HepG2 (cell line): ENCODE measurements around the gene RNASE11. TPM values are rescaled to one million over a fixed set of nuclear protein-coding genes. Genes with fewer than 3 reads are reported as not detected.

Experiments used
- ARID4A ChIP-seq: sonication (generic); formaldehyde crosslinking; IDR thresholded peaks from 2 replicates; pipeline ENCODE4 v1.5.0; 2020; ENCODE audit warnings: mild to moderate bottlenecking, missing genetic modification reagents, borderline replicate concordance
- IKZF4 ChIP-seq: sonication (generic); formaldehyde crosslinking; IDR thresholded peaks from 2 replicates; pipeline ENCODE4 v1.5.1; 2020; ENCODE audit warnings: borderline replicate concordance, mild to moderate bottlenecking, low read depth, missing genetic modification reagents; ENCODE audit errors: not compliant biosample characterization
- KAT2B ChIP-seq: fragments of 150-350 bp; IDR thresholded peaks from 2 replicates; pipeline ENCODE4 v1.6.1; 2014; ENCODE audit warnings: low read depth, low read length, borderline replicate concordance
- LRRFIP1 ChIP-seq: sonication (generic); formaldehyde crosslinking; conservative IDR thresholded peaks from 2 replicates; pipeline ENCODE4 v1.4.0; 2020; ENCODE audit warnings: missing genetic modification reagents
- REST ChIP-seq, 2 experiments: IDR thresholded peaks; 2 replicates each; pipeline ENCODE4 v1.6.1; 2011 to 2012; ENCODE audit warnings: low read length in 2 of 2, borderline replicate concordance in 1 of 2, low read depth in 1 of 2, mild to moderate bottlenecking in 1 of 2, moderate library complexity in 1 of 2
- TBL1XR1 ChIP-seq: fragments of 150-350 bp; IDR thresholded peaks from 2 replicates; pipeline ENCODE4 v1.6.1; 2014; ENCODE audit warnings: borderline replicate concordance, low read length; ENCODE audit not compliant: partially characterized antibody
- THAP8 ChIP-seq: sonication (generic); formaldehyde crosslinking; IDR thresholded peaks from 2 replicates; pipeline ENCODE4 v1.5.1; 2020; ENCODE audit warnings: missing genetic modification reagents, mild to moderate bottlenecking, borderline replicate concordance
- ZNF225 ChIP-seq: sonication (generic); formaldehyde crosslinking; IDR thresholded peaks from 2 replicates; pipeline ENCODE4 v1.4.0; 2020; ENCODE audit warnings: mild to moderate bottlenecking, missing genetic modification reagents
- ZNF280B ChIP-seq: sonication (generic); formaldehyde crosslinking; IDR thresholded peaks from 2 replicates; pipeline ENCODE4 v1.5.0; 2020; ENCODE audit warnings: missing genetic modification reagents, mild to moderate bottlenecking, borderline replicate concordance
- polyA plus RNA-seq, 8 experiments: library from polyadenylated mRNA; depleted of rRNA in 3 of 8; stranded (reverse) in 7 of 8; unstranded in 1 of 8; fragments of >200 nt; fragmentation: Illumina TruSeq in 4 of 8; extraction: Trizol in 4 of 8; gene quantifications; 2 replicates each; pipeline versions ENCODE4 v1.2.1 to v1.2.3, GENCODE V29; 2011 to 2016; ENCODE audit warnings: low read depth in 4 of 8, missing spikeins in 1 of 8, mixed read lengths in 1 of 8; ENCODE audit not compliant: insufficient read depth in 1 of 8
- total RNA-seq, 5 experiments: library from RNA; depleted of rRNA; stranded (reverse); fragments of >200 nt; fragmentation: Illumina TruSeq; extraction: Trizol; gene quantifications; 2 replicates each; pipeline ENCODE4 v1.2.3, GENCODE V29; 2016; ENCODE audit warnings: low read depth in 1 of 5

Gene RNASE11
- total and polyA plus RNA-seq, 2 of the 13 experiments (the other 11 are each of a cell fraction or from before 2014, with no cell fraction given), result not detected

- peak; percentile 80; the same call in 1 of the 2 replicates for TF ChIP-seq ZNF280B (CRISPR knock-in tag)
- TF ChIP-seq TBL1XR1, result peak; percentile 64
- peak; percentile 88 for TF ChIP-seq ARID4A (CRISPR knock-in tag)
- peak; percentile 29; the same call in 1 of the 2 replicates for TF ChIP-seq ZNF225 (CRISPR knock-in tag)
- no peak for TF ChIP-seq LRRFIP1 (CRISPR knock-in tag)
- TF ChIP-seq REST (IDR thresholded peaks at IDR 0.05; ENCODE audit: borderline replicate concordance in 1 of 2, low read depth in 1 of 2, low read length in 2 of 2), result peak in 1 of 2 experiments; percentile 28; a peak in 1 of 4 replicates
- no peak for TF ChIP-seq THAP8 (CRISPR knock-in tag)
- TF ChIP-seq KAT2B, result no peak
- TF ChIP-seq IKZF4 (CRISPR knock-in tag), result no peak
Observed at GRCh38 chr14:20613094-20614037, 25.6 kb upstream of the RNASE11 start (continued).
